Type B pancreatic cell (in vitro differentiated cells): ENCODE measurements around the gene ABI3BP. TPM values are rescaled to one million over a fixed set of nuclear protein-coding genes. Genes with fewer than 3 reads are reported as not detected.

Experiments used
- DNase-seq: peaks from one replicate; pipeline ENCODE4 v3.0.0; 2021; ENCODE audit warnings: mixed read lengths; ENCODE audit not compliant: unreplicated experiment; ENCODE audit errors: extremely low spot score
- H3K27ac Mint-ChIP-seq: 2 replicates; pipeline ENCODE4 v1.8.0; 2021; ENCODE audit warnings: mild to moderate bottlenecking, mixed read lengths
- H3K27me3 Mint-ChIP-seq: 2 replicates; pipeline ENCODE4 v1.8.0; 2021; ENCODE audit warnings: mixed read lengths
- H3K36me3 Mint-ChIP-seq: 2 replicates; pipeline ENCODE4 v1.8.0; 2021; ENCODE audit warnings: mixed read lengths
- H3K4me1 Mint-ChIP-seq: one replicate; pipeline ENCODE4 v1.8.0; 2021; ENCODE audit warnings: mixed read lengths; ENCODE audit not compliant: unreplicated experiment
- H3K4me3 Mint-ChIP-seq: 2 replicates; pipeline ENCODE4 v1.8.0; 2021; ENCODE audit warnings: mild to moderate bottlenecking, mixed read lengths
- H3K9me3 Mint-ChIP-seq: 2 replicates; pipeline ENCODE4 v1.8.0; 2021; ENCODE audit warnings: mixed read lengths
- total RNA-seq: library from RNA; stranded (reverse); gene quantifications from 2 replicates; pipeline ENCODE4 v1.2.1, GENCODE V29; 2021; ENCODE audit warnings: low replicate concordance
- TF ChIP-seq, protein P1 (sequence below): fragments of 200-600 bp; sonication (generic); conservative IDR thresholded peaks from 2 replicates; pipeline ENCODE4 v1.5.0; 2021; ENCODE audit warnings: antibody characterized with exemption, mild to moderate bottlenecking

ABI3BP gene
- total RNA-seq, 1 donor from 2014 or later, result 7.3 TPM

DNA sequence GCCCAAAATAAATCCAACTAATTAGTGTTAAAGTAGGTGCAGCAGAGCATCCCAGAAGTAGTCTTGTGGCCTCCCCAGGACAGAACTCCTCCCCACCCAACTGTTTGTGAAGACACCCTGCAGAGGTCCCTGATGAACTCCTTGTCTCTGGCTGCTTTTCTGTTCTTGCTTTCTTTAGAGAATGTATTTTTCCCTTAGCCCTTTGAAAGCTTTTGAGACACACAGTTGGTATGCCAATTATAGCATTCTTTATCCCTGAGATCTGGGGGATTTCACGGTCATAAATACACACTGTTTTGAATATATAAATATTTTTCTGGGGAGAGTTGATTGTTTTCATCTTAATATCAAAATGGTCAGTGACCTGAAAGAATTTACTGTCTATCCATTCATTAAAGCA is 274.1 kb downstream of the ABI3BP start:
- TF ChIP-seq, protein P1, sequence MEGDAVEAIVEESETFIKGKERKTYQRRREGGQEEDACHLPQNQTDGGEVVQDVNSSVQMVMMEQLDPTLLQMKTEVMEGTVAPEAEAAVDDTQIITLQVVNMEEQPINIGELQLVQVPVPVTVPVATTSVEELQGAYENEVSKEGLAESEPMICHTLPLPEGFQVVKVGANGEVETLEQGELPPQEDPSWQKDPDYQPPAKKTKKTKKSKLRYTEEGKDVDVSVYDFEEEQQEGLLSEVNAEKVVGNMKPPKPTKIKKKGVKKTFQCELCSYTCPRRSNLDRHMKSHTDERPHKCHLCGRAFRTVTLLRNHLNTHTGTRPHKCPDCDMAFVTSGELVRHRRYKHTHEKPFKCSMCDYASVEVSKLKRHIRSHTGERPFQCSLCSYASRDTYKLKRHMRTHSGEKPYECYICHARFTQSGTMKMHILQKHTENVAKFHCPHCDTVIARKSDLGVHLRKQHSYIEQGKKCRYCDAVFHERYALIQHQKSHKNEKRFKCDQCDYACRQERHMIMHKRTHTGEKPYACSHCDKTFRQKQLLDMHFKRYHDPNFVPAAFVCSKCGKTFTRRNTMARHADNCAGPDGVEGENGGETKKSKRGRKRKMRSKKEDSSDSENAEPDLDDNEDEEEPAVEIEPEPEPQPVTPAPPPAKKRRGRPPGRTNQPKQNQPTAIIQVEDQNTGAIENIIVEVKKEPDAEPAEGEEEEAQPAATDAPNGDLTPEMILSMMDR, result no peak
- peak overlapping the region; percentile 19 for H3K27ac Mint-ChIP-seq
- H3K4me3 Mint-ChIP-seq, result no peak overlapping the region
- H3K27me3 Mint-ChIP-seq, result no peaks in the 10 kb centered on the region
- peaks cover 10% of the 10 kb centered on the region for H3K4me1 Mint-ChIP-seq
- no peaks in the 10 kb centered on the region for H3K9me3 Mint-ChIP-seq
- DNase-seq, result no peak
- peaks cover 59% of the 10 kb centered on the region for H3K36me3 Mint-ChIP-seq

DNA sequence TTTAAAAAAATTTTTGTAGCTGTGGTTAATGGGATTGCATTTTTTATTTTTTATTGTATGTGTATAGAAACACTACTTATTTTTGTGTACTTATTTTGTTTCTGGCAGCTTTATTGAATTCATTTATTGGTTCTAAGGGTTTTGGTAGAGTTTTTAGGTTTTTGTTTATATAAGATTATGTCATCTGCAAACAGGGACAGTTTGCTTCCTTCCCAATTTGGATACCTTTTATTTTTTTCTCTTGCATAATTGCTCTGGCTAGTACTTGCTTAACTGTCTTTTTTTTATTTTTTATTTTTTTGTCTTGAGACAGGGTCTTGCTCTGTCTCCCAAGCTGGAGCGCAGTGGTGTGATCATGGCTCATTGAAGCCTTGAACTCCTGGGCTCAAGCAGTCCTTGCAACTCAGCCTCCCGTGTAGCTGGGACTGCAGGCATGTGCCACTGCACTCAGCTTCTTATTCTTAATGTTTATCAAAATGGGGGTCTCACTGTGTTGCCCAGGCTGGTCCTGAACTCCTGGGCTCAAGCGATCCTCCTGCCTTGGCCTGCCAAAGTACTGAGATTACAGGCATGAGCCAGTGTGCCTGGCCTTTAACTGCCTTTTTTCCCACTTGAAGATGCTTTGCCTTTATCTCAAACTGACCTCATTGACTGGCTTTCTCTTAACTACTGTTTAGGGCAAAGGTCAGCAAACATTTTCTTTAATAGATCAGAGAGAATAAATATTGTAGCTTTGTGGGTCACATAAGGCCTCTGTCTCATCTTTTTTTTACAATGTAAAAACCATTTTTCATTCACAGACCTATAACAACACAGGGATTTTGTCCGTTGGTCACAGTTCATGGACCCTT is 275.4 kb downstream of the ABI3BP start:
- no peak overlapping the region for H3K27ac Mint-ChIP-seq
- H3K27me3 Mint-ChIP-seq, result no peaks in the 10 kb centered on the region
- H3K4me1 Mint-ChIP-seq, result peaks cover 12% of the 10 kb centered on the region
- H3K9me3 Mint-ChIP-seq, result no peaks in the 10 kb centered on the region
- TF ChIP-seq, protein P1, result no peak
- H3K36me3 Mint-ChIP-seq, result peaks cover 61% of the 10 kb centered on the region
- H3K4me3 Mint-ChIP-seq, result no peak overlapping the region
- DNase-seq, result no peak

DNA sequence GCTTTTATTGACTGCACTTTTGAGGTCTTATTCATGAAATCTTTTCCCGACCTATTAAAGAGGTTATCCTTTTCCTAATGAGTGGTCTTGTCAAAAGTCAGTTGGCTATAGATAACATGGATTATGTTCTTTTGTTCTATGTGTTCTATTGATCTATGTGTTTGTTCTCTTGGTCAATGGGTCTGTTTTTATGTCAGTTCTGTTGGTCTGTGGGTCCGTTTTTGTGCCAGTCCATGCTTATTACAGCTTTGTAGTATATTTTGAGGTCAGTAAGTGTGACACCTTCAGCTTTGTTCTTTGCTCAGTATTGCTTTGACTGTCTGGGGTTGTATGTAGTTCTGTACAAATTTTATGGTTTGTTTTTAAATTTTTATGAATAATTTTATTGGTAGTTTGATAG is 276.2 kb downstream of the ABI3BP start:
- H3K27me3 Mint-ChIP-seq, result no peaks in the 10 kb centered on the region
- no peaks in the 10 kb centered on the region for H3K9me3 Mint-ChIP-seq
- TF ChIP-seq, protein P1, result no peak
- H3K27ac Mint-ChIP-seq, result no peak overlapping the region
- DNase-seq, result no peak
- H3K4me3 Mint-ChIP-seq, result peak overlapping the region; percentile 23
- H3K4me1 Mint-ChIP-seq, result peaks cover 20% of the 10 kb centered on the region
- peaks cover 64% of the 10 kb centered on the region for H3K36me3 Mint-ChIP-seq

DNA sequence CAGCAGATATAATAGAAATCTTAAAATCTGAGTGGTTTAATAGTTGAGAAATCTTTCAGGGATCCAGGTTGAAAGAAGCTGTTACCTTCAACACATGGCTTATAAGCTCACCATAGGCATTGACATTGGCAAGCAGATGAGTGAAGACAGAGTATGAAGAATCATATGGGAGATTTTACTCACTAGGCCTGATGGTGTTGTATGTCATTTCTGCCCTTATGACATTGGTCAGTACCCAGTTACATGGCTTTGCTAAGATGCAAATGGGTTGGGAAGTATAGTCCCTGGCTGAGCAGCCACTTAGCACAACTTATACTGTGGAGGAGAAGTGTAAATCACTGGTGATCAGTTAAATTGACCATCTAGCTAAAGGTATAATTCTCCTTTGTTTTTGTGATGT is 278.0 kb downstream of the ABI3BP start:
- H3K36me3 Mint-ChIP-seq, result peaks cover 63% of the 10 kb centered on the region
- H3K27me3 Mint-ChIP-seq, result no peaks in the 10 kb centered on the region
- TF ChIP-seq, protein P1, result no peak
- no peak for DNase-seq
- H3K9me3 Mint-ChIP-seq, result peaks cover 5% of the 10 kb centered on the region
- peak overlapping the region; percentile 32 for H3K4me3 Mint-ChIP-seq
- peaks cover 25% of the 10 kb centered on the region for H3K4me1 Mint-ChIP-seq
- no peak overlapping the region for H3K27ac Mint-ChIP-seq

DNA sequence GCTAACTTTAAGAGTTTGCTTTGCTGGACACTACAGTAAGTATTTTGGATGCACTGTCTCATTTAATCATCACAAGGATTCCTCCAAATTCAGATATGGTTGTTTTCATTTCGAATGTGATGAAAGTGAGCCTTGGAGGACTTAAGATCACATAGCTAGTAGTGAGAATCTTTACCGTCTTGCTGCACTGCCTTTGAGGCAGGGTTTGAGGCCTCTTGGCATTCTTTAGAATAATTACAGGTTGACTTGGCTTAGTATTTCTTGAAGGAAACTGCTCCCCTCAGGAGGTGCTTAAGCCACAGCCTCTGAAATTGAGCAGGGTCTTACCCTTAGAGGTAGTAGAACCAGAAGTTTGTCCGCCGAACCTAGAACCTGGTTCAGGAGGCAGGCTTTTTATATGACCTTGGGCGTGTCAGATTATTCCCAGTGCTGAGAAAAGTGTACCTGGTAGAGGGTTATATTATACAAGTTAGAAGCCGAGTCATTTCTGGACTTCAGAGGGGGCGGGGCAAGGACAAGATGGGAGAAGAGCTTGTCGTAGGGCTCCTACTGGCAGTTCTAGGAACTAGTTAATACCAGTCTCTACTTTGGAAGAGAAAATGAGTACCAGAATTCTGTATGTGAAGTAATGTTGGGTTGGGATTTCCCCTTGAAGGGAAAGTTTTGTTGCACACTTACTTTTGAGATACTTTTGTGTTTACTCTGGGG is 282.8 kb downstream of the ABI3BP start:
- DNase-seq, result no peak
- Mint-ChIP-seq H3K27ac (peak overlapping the region; percentile 93), H3K4me3 (peak overlapping the region; percentile 88), H3K36me3 (peaks cover 39% of the 10 kb centered on the region), H3K4me1 (peaks cover 22% of the 10 kb centered on the region), H3K9me3 (peaks cover 13% of the 10 kb centered on the region), H3K27me3 (peaks cover 30% of the 10 kb centered on the region)
- TF ChIP-seq, protein P1, result peak; percentile 68
